D721Med (cell line): Measurements from ENCODE around the gene ZNF644.
A peak's percentile ranks its signal among the peaks of the same experiment; 100 is the strongest.

Experiments used
- DNase-seq: peaks from one replicate; pipeline ENCODE4 v3.0.0; 2011; ENCODE audit warnings: low spot score; ENCODE audit not compliant: insufficient read length
- FAIRE-seq: peaks from 2 replicates; lab custom pipeline; 2011; peaks lifted over from hg19 to GRCh38; lab: Jason Lieb, UNC
- TF ChIP-seq, protein P1 (sequence below): IDR thresholded peaks from 2 replicates; pipeline ENCODE4 v1.5.1; 2012; ENCODE audit warnings: mild to moderate bottlenecking, control low read depth; ENCODE audit not compliant: insufficient read depth; ENCODE audit errors: missing control alignments

ZNF644 gene

GRCh38 chr1:91022518-91022929 is 689 bp upstream of the ZNF644 start:
- TF ChIP-seq, protein P1, sequence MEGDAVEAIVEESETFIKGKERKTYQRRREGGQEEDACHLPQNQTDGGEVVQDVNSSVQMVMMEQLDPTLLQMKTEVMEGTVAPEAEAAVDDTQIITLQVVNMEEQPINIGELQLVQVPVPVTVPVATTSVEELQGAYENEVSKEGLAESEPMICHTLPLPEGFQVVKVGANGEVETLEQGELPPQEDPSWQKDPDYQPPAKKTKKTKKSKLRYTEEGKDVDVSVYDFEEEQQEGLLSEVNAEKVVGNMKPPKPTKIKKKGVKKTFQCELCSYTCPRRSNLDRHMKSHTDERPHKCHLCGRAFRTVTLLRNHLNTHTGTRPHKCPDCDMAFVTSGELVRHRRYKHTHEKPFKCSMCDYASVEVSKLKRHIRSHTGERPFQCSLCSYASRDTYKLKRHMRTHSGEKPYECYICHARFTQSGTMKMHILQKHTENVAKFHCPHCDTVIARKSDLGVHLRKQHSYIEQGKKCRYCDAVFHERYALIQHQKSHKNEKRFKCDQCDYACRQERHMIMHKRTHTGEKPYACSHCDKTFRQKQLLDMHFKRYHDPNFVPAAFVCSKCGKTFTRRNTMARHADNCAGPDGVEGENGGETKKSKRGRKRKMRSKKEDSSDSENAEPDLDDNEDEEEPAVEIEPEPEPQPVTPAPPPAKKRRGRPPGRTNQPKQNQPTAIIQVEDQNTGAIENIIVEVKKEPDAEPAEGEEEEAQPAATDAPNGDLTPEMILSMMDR = no peak
- FAIRE-seq = no peak

GRCh38 chr1:91020967-91021685 is 709 bp downstream of the ZNF644 start:
- DNase-seq (no peak), FAIRE-seq (no peak)
- TF ChIP-seq, protein P1 = no peak

More at GRCh38 chr1:91022518-91022929, 689 bp upstream of the ZNF644 start:
- DNase-seq = no peak

GRCh38 chr1:91020486-91020885 is 1.3 kb downstream of the ZNF644 start:
- no peak for FAIRE-seq
- TF ChIP-seq, protein P1 = no peak
- DNase-seq = no peak

DNA sequence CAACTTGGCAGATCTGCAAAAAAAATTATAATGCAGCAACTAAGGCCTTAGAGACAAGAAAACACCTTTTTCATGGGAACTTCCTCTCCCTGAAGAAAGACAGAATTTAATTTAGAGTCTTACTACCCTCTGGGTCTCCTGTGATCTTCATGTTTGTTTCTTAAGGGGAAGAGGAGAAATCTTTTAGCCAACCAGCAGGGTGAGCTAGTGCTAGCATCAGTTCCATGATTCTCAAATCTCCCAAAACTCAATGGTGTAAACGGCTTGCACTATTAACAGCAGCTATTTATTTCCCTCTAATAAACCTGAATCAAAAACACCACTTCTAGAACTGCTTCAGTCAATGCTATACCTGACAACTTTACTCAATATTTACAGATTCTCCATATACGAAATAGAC is 3.8 kb downstream of the ZNF644 start:
- peak; percentile 56 for FAIRE-seq
- no peak for DNase-seq
- TF ChIP-seq, protein P1 = peak; percentile 27

- no peak for FAIRE-seq
- DNase-seq = no peak
- TF ChIP-seq, protein P1 = no peak
These were observed 5.9 kb downstream of the ZNF644 start for GRCh38 chr1:91015794-91016550.

- TF ChIP-seq, protein P1 = no peak
- DNase-seq (no peak), FAIRE-seq (no peak)
These were observed 6.5 kb downstream of the ZNF644 start for GRCh38 chr1:91015358-91015780.
